GM18861 (cell line): ENCODE results near the gene ABHD11.
"Not testable (repeated sequence)": the region's sequence is repeated elsewhere in the genome, so short reads cannot be mapped to it uniquely, and the experiment has no call there.

Experiments used
- ATAC-seq: cut with Tn5 transposase; IDR thresholded peaks from one replicate; pipeline ENCODE4 v1.9.1; 2021; ENCODE audit not compliant: unreplicated experiment

ABHD11 gene

DNA sequence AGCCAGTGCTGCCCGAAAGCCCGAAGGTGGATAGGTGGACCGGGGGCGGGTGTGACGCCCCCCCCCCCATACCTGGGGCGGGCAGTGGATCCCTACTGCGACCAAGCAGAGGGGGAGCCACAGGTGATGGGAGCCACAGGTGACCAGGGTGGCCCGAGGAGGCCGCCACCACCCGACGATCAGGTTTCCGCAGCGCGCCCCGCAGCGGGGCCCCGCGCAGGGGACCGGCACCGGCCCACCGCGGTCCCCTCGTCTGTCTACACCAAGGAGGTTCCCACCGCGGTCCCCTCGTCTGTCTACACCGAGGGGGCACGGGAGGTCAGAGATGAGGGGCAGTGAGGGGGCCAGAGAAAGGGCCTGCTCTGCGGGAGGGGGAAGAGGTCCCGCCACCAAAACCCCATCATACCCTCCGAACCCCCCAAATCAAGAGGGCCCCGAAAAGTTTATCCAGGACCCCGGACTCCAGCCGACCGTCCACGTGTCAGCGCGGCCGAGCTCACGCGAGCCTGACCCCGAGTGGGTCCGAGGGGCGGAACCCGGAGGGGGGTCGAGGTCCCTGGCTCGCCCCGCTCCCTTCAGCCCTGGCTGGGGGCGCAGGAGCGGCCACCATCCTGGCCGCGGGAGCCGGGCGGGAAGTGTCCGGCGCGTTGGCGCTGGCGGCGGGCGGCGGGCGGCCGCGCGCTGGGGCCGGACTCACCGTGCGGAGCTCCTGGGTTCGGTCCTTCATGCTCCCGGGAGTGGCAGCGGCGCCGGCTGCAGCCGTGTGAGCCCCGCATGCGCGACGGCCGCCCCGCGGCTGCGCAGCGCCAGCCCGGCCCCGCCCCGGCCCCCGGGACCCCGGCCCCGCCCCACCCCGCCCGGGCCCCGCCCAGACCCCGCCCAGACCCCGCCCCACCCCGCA, 19.4 kb downstream of the ABHD11 start, which contains the start of gene STX1A:
TSS of gene STX1A (minus strand) at position 765 of the 901 bp plus-strand sequence. CDS start at position 727, 38 bp downstream.
- ATAC-seq: peak; percentile 42

DNA sequence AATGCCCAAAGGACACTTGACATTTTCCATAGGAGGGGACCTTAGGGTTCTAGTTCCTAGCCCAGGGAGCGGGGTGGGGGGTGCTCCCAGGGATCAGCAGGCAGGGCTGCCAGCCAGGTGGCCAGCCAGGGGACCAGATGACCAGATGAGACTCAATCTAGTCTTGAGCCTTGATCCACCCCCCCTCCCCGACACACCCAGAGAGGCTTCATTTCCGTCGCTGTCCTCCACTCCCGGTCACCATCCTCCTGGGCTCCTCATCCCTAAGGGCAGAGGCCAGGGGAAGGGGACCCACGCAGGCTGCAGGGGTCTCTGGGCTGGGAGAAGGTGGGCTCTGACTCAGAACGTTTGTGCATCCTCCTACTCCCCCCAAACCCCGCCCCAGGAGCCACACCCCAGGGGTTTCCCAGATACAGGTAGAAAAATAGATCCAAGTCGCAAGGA, 20.1 kb downstream of the ABHD11 start:
- no peak for ATAC-seq

DNA sequence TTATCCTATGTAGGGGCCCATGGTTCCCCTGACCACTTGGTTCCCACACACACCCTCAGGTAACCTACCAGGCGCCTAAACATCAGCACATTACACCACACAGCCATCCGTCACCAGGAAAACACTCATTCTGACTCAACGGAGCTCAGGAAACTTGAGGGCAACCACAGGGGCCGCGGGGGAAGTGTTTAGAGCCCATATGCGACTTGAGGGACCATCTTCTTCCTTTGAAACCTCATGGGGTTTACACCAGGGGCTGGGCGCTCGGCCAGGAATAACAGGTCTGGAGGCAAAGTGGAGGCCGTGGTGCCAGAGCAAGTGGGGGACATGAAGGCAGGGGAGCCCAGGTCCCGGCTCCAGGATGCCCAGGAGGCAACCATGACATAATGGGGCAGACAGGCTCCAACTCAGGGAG, 20.6 kb downstream of the ABHD11 start:
- ATAC-seq: no peak

DNA sequence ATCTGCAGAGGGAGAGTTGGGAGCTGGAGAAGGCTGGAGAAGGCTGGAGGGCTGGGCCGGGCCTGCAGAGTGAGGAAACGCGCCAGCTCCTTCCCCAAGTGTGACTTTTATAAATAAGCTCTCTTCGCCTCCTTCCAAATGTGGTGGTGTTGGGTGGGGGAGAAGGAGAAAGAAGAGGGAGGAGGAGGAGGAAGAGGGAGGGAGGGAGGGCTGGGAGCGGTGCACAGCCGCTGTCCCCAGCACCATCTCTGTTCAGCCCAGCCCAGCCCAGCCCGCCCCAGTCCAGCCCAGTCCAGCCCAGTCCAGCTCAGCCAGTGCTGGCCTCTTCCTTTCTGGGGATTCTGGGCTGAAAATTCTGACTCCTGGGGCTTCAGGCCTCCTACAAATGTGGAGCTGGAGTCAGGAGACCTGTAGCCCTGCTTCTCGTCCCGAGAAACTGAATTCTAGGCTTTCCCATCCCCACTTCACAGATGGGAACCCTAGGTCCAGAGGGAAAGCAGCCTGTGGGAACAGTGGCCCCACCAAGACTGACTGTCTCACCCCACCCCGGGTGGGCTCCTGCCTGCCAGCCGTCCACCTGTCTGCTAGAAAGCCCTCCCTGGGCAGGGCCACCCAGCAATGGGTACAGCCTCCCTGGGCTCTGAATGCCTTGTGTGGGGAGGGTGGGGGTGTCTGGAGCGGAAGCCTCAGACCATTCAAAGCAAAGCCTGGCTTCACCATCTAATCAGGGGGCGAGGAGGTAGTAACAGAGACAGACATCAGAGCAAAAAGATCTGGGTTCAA, 21.4 kb downstream of the ABHD11 start:
- ATAC-seq: no peak

DNA sequence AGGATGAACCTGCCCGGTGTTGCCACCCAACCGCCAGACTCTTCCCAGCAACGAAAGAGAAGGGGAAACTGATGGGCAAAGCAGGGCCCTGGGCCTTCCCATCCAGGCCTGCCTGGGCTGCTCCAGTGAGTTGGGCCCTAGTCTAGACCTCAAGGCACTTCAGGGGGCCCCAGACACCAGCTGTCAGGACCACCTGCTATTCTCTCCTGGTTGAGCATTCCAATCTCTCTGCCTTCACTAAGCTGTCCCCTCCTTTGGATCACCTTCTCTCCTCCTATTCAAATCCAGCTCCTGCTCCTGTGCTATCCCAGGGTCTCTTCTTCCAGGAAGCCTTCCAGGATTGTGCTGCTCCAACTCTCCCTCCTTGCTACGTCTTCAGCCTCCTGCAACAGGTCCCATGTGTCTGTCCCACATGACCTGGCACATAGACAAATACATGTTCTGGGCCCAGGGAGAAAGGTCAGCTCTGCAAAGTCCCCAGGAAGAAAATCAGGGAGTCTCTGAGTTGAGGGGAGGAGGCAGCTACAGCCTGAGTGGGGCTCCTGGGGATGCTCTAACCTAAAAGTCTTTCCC, 22.2 kb downstream of the ABHD11 start:
- ATAC-seq: no peak

DNA sequence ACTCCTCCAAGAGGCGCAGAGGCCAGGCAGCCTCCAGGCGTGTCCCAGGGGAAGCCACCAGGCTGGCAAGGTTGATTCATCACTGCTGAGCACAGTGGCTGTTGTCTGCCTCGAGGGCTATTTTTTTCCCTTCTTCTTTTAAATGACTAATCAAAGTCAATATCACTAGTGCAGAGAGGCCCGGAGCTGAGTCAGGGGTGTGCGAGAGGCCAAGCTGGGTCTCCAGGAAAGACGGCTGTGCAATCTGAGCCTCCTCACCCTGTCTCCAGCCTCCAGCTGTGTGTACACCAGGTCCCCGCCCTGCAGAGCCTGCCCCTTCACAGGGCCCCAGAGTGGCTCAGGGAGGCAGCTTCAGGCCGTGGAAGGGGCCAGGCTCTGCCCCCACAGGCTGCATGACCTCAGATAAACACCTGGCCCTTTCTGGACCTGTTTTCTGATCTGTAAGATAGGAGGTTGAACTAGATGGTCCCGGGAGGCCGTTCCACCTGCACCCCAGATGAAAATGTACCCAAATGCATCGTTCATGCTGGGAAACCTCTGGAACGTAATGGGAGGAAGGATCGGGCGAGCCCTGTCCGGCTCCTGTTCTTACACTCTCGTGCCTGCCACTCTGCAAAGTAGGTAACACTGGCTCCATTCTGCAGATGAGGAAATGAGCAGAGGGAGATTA, 22.8 kb downstream of the ABHD11 start:
- no peak for ATAC-seq

DNA sequence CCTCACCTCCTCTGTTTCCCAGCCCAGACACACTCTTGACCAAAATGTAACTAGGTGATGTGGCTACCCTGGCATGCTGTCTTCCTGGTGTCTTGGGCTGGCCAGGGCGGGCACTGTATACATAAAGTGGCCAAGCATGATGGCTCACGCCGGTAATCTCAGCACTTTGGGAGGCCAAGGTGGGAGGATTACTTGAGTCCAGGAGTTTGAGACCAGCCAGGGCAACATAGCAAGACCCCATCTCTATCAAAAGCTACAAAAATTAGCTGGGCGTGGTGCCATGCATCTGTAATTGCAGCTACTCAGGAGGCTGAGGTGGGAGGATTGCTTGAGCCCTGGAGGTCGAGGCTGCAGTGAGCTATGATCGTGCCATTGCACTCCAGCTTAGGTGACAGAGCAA, 25.3 kb downstream of the ABHD11 start:
- not testable (repeated sequence) for ATAC-seq

DNA sequence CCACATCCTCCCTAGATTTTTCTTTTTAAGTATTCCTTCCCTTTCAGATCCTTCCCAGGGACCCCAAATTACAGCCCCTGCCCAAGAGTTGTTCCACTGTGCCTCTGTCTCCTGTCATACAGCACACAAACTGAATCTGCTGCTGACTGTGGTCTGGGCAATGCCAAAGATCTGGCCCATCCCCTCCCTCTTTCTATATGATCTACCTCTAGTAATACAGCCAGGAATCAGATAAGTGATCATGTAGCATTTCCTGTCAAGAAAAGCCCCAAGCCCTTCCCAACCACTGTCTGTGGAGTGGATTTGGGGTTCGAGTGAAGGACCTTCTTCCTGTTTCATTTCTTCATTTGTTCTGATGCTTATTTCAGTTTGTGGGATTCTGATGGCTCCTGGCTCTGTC, 25.8 kb downstream of the ABHD11 start:
- no peak for ATAC-seq

DNA sequence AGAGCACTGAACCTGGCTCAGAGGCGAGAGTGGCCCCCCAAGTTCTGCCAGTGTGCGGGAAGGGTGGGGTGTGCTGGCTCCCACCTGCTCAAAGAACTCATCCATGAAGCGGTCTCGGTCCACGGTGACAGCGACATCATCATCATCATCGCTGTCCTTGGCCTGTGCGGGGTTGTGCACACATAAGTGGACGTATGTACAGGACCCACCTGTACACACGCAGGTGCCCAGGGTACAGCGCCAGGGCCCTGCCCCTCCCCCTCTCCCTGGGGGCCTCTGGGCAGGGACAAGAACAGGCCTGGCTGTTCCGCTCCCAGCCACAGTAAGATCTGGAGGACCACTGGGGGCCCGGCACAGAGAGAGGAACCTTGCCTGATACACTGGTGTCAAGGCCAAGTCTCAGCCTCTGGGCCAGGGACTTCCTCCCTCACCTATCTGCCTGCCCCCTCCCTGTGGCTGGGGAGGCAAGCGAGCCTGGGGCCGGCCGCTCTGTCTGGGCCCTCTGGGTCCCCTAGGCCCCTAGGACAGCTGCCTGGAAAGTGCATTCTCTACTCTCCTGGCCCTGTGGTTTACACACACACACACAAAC, 29.5 kb downstream of the ABHD11 start:
- no peak for ATAC-seq

DNA sequence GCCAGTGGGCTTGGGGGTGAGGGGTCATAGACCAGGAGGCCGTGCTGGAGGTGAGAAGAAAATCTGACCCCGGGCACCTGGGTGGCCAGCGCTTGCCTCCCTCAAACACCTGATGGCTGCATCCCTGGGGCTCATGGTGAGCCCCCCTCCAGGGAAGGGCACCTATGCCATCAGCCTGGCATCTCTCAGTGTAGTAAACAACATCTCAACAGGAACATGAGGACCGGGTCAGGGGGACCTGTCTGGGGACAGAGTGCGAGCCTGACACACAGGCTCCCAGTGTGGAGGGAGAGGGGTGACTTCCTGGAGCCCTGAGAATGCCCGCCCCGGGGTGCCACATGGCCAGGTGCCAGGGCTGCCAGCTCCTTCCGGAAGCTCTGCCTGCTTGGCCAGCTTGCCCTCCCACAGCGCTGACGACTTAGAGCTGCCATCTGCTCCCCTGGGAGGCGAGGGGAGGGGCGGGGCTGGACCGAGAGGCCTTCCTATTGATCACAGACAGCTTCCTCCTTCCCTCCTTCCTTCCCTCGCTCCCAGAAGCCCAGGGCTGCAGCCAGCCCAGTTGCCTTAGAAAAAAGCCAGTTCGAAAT, 31.5 kb downstream of the ABHD11 start:
- no peak for ATAC-seq

DNA sequence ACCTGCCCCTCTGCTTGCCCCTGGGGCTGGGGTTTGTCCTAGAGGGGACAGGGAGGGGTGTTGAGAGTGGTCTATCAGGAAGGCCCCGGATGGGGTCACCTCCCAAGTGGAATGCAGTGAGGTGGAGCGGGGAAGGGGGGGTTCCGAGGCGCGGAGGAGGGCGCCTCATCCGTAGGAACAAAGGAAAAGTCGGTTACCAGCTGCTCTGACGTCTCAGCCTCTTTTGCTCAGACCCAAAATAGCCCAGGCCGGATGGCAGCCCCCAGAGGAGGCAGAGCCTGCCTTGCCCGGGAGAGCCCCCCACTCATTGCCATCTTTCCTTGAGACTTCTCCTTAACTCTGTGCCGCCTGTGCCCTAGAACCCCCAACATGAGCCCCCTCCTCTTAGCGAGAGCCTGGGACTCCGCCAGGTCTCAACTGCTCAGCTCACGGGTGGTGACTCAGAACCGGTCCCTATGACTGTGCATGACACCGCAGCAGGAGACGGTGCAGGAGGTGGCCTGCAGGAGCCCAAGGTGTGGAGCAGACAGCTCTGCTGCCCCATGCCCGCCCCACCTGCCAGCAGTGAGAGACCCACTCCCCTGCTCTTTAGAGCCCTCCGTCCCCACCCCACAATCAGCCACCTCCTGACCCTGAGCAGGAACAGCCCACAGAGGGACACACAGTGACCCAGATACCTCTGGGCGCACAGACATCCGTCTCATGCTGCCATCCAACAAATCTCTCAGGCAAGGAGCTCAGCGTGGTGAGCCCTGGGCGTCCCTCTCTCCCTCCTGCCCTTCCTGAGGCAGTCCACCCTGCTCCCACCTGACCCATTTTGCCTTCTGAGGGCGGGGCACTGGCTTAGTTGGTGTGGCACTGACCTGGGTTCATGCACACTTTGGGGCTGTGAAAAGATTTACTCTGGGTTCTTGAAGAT, 32.2 kb downstream of the ABHD11 start:
- ATAC-seq: no peak

DNA sequence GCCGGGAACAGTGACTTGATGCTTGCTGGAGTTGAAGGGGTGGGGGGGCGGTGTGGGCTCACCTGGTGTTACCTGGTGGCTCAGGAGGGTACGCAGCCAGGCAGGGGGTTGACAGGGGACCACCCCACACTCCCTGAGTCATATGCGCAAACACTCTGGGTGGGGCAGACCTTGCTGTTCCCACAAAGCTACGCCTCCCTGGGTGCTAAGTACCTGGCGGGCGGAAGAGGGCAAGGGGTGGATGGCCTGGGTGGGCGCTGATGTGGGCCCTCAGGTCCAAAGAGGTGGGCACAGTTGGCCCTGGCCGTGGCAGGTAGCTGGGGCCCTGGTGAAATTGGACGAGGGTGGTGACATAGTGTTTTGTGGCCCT, 33.1 kb downstream of the ABHD11 start:
- ATAC-seq: no peak

DNA sequence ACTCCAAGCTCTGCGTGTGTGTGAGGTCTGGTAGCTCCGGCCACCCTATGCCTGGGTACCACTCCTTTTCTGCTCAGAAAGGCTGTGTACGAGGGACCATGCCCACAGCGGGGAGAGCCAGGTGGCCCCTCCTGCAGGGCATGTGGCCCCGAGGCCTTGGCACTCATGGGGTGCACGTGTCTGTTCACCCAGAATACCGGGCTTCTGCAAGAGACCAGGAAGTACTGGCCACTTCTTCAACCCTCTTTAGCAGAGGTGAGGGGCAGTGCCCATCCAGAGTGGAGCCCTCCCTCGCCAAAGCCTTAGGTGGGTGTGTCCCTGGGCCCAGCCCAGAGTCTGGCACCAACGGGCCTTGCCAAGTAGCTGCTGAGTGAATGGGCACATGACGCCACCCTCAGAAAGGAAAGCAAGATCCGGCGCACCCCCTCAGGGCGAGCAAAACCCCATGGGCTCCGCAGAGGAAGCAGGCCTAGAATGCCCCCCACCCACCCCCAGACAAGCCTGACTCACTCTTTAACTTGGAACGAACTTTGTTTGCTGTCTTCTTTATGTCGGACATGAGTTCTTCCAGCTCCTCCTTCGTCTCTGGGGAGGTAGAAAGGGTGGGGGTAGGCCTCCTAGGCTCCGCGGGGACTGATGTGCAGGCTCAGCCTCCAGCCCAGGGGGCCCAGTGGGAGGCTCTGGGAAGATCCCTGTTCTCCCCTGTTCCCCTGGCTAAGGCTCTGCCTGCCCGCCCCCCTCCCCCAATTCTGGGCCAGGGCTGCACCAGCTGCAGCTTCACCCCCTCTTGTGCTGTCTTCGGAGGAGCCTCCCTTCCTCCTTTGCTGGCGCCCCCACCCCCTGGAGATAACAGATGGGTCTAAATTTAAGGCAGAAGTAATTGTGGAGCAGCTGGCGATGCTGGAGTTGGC, 33.7 kb downstream of the ABHD11 start:
- no peak for ATAC-seq

DNA sequence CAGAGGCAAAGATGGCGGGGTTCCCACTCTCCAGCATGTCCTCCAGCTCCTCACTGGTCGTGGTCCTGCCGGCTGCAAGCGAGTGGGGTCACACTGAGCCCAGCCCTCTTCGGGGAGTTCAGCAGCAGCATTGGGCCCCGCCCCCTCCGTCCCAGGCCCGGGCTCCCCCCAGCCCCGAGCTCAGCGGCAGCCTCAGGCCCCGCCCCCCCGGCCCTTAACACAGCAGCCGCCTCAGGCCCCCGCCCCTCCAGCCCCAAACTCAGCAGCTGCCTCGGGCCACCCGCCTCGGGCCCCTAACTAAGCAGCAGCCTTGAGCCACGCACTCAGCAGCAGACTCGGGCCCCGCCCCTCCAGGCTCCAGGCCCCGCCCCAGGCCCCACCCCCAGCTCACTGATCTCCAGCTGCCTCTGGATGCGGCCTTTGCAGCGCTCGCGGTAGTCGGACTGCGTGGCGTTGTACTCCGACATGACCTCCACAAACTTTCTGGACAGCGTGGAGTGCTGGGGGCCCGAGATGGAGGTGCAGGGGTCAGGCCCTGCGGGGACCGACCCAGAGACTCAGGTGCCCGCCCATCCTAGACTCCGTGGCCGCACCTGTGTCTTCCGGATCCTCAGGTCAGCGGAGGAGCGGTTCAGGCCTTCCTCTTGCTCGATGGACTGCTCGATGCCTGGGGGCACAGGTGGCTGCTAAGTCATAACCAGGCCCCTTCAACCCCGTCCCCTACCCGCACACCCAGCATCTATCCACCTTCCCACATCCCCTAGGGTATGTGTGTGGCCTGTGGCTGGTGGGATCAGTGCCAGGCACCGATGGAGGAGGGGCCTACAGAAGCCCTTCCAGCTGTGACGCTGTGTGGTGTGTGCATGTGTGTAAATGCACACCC, 34.6 kb downstream of the ABHD11 start:
- ATAC-seq: no peak

DNA sequence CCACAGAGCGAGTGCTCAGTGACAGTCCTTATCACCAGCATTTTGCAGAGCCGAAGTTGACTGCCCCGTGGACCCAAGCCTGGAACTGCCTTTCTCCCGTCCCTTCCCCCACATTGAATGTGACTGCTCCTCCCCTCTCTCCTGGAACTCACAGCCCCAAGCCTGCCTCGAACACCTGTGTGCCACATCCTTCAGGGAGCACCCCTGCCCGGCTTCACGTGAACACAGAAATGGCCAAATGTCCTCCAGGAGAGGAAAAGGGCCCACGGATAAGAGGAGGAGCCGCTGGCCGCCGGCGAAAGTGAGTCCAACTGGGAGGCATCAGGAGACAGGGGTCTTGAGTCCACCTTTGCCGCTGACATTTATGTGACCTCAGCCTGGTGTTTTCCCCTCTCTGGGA, 35.4 kb downstream of the ABHD11 start:
- ATAC-seq: no peak

DNA sequence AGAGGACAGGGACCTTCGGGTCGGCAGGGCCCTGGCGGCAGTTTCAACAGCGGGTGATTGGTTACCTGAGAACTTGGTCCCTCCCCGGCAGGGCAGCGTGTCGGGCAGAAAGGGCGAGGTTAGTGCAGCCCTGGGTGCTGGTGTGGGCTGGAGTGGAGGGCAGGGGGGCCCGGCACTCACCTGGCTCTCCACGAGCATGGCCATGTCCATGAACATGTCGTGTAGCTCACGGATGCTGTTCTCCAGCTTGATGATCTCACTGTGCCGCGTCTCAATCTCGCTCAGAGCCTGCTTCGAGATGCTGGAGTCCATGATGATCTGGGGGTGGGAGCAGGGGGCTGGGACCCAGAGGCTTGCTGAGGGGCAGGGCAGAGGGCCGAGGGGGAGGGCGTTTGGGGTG, 35.9 kb downstream of the ABHD11 start:
- ATAC-seq: no peak

DNA sequence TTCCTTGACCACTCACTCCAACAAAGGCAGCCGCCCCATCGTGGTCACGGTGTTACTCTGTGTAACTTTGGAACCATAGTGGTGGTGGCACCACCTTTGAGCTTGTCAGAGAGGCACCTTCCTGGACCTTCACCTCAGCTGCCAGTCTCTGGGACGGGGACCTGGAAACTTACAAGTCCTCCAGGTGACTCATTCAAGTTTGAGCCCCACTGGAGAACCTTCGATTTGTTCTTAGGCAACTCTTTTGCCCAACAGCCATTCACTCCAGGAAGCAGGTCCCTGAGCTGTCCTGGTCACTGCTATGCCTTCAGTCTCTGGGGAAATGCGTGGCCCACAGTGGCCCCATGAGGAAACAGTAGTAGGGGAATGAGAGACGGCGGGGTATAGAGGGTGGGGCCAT, 36.4 kb downstream of the ABHD11 start:
- ATAC-seq: no peak
